Effector CD4-positive, alpha-beta T cell (primary cell): ENCODE results near the gene EGF.
A peak's percentile ranks its signal among the peaks of the same experiment; 100 is the strongest.
"Not testable (repeated sequence)": the region's sequence is repeated elsewhere in the genome, so short reads cannot be mapped to it uniquely, and the experiment has no call there.

Experiments used
- DNase-seq: peaks from one replicate; pipeline ENCODE4 v3.0.0-alpha.2; 2020

The EGF gene

GRCh38 chr4:109998867-109999584, 86.3 kb downstream of the EGF start:
- peak; percentile 39 for DNase-seq

- no peak for DNase-seq
These were observed 86.9 kb downstream of the EGF start for GRCh38 chr4:109999585-109999912.

- DNase-seq: no peak
These were observed 89.6 kb downstream of the EGF start for GRCh38 chr4:110002326-110002725.

GRCh38 chr4:110003401-110004187, 90.9 kb downstream of the EGF start:
- DNase-seq: no peak

GRCh38 chr4:110004556-110004955, 91.9 kb downstream of the EGF start:
- DNase-seq: no peak

GRCh38 chr4:110005461-110006056, 92.9 kb downstream of the EGF start:
- DNase-seq: no peak

- DNase-seq: no peak
These were observed 94.5 kb downstream of the EGF start for GRCh38 chr4:110007217-110007616.

GRCh38 chr4:110008540-110008939, 95.9 kb downstream of the EGF start:
- no peak for DNase-seq

- DNase-seq: no peak
These were observed 96.9 kb downstream of the EGF start for GRCh38 chr4:110009550-110009949.

- no peak for DNase-seq
These were observed 98.1 kb downstream of the EGF start for GRCh38 chr4:110010797-110011196.

- no peak for DNase-seq
These were observed 100.2 kb downstream of the EGF start for GRCh38 chr4:110012917-110013316.

- DNase-seq: no peak
These were observed 101.5 kb downstream of the EGF start for GRCh38 chr4:110014233-110014632.

- DNase-seq: no peak
These were observed 106.5 kb downstream of the EGF start for GRCh38 chr4:110019153-110019552.

- no peak for DNase-seq
These were observed 107.5 kb downstream of the EGF start for GRCh38 chr4:110020139-110020538.

- no peak for DNase-seq
These were observed 108.2 kb downstream of the EGF start for GRCh38 chr4:110020646-110021443.

GRCh38 chr4:110022457-110022856, 109.8 kb downstream of the EGF start:
- DNase-seq: no peak

GRCh38 chr4:110025056-110025455, 112.4 kb downstream of the EGF start:
- no peak for DNase-seq

- no peak for DNase-seq
These were observed 113.0 kb downstream of the EGF start for GRCh38 chr4:110025718-110026117.

- no peak for DNase-seq
These were observed 119.9 kb downstream of the EGF start for GRCh38 chr4:110032603-110033002.

- no peak for DNase-seq
These were observed 120.8 kb downstream of the EGF start for GRCh38 chr4:110033355-110034025.

- no peak for DNase-seq
These were observed 121.3 kb downstream of the EGF start for GRCh38 chr4:110034026-110034393.

GRCh38 chr4:110039164-110039563, 126.5 kb downstream of the EGF start:
- DNase-seq: not testable (repeated sequence)

GRCh38 chr4:110041735-110042134, 129.1 kb downstream of the EGF start:
- DNase-seq: no peak
